GM19193 (cell line): ENCODE results near the gene SLC11A2.

Experiments used
- POLR2A ChIP-seq: IDR thresholded peaks from 4 replicates; pipeline ENCODE4 v1.6.1; 2011; ENCODE audit not compliant: insufficient read depth, insufficient read length; ENCODE audit errors: extremely low read depth

The SLC11A2 gene

GRCh38 chr12:51008329-51009055 is 17.7 kb downstream of the SLC11A2 start:
- no peak for TF ChIP-seq POLR2A

DNA sequence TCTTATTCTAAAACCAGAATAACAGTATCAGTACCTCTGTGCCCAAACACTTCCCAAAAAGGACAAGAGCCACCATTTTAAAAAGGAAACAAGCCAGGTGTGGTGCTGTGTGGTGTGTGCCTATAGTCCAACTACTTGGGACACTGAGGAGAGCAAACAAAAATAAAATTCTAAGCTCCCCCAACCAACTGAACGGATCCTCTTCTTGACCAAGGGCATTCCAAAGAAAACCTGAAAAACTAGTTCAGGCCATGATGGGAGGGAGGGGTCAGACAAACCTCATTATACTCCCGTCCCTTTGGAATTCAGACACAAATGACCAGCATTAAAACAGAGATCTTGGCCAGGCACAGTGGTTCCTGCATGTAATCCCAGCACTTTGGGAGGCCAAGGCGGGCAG is 20.5 kb downstream of the SLC11A2 start:
- TF ChIP-seq POLR2A: no peak

- no peak for TF ChIP-seq POLR2A
Measured at GRCh38 chr12:51005030-51005429, 21.2 kb downstream of the SLC11A2 start.

- no peak for TF ChIP-seq POLR2A
Measured at GRCh38 chr12:51004504-51004903, 21.7 kb downstream of the SLC11A2 start.

- no peak for TF ChIP-seq POLR2A
Measured at GRCh38 chr12:51001799-51002198, 24.4 kb downstream of the SLC11A2 start.

- TF ChIP-seq POLR2A: no peak
Measured at GRCh38 chr12:51000245-51000644, 25.9 kb downstream of the SLC11A2 start.

GRCh38 chr12:50999093-50999492 is 27.1 kb downstream of the SLC11A2 start:
- TF ChIP-seq POLR2A: no peak

GRCh38 chr12:50992819-50993218 is 33.4 kb downstream of the SLC11A2 start:
- no peak for TF ChIP-seq POLR2A

GRCh38 chr12:50991291-50991690 is 34.9 kb downstream of the SLC11A2 start:
- TF ChIP-seq POLR2A: no peak

GRCh38 chr12:50990791-50991190 is 35.4 kb downstream of the SLC11A2 start:
- TF ChIP-seq POLR2A: no peak

- TF ChIP-seq POLR2A: no peak
Measured at GRCh38 chr12:50990147-50990727, 35.9 kb downstream of the SLC11A2 start.

GRCh38 chr12:50988871-50989270 is 37.3 kb downstream of the SLC11A2 start:
- no peak for TF ChIP-seq POLR2A

DNA sequence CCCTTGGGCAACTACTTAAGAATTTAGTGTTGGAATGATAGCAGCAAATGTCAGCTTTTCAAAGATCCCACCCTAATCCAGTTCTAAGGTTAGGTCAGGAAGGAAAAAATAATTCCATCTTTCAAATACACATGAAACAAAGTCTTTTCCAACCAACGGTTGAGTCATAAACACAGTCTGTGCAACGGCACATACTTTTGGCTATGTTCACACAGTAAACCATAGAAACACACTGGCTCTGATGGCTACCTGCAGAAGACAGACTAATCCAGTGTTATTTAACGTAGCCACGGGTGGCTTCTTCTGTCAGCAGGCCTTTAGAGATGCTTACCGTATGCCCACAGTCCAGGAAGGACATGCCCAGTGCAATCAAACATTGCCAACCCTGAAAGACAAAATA is 38.1 kb downstream of the SLC11A2 start:
- no peak for TF ChIP-seq POLR2A

- no peak for TF ChIP-seq POLR2A
Measured at GRCh38 chr12:50986966-50987737, 39.0 kb downstream of the SLC11A2 start.

DNA sequence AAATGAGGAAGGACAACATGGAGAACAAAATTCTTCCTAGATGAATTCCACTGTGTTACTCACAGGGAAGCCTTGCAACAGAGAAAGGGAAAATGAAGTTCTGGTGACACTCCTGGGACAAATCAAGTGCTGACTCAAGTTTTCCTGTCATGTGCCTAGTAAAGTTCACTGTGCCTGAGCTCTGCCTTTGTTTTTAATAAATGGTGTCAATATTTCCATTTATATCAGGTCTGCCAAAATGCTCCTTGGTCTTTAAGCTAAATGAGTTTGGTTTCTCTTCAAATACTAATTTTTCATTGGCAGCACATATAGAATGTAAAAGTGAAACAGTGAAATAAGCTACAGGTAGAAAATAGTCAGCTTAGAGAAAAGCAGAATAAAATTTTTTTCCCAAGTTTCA is 40.9 kb downstream of the SLC11A2 start:
- no peak for TF ChIP-seq POLR2A
